ENCODE data around the gene AP1G2. TPM values are rescaled to one million over a fixed set of nuclear protein-coding genes. Genes with fewer than 3 reads are reported as not detected.

AP1G2 gene
- total RNA-seq, 1 experiment from 2014 or later: 155 TPM

DNA sequence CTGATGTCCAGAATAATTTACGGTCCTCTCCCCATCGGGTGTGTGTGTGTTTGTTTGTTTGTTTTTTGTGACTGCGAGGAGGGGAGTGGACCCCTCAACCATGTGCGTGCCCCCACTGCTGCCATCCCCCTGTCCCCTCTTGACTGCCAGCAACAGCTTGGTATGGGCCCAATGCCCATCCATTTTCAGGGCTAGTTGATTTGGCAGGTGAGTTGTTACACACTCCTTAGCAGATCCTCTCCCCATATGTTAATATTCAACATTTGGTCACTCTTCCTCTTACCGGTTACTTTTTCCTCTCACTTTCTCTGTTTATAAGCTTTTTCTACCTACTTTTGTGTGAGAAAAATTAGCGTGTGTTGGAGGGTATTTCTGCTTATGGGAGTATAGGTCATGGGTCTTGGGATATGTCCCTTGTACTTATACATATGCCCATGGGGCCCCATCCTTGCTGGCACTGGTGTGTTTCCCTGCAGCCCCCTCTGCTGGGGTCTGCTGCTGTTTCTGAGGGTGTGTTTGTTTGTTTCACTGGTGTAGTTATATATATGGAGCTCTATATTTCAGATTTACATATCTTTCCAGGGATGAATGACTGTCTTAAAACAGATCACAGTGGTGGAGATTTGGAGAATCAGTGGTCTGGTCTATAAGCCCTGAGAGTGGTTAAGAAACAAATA, 49.8 kb downstream of the AP1G2 start:
- Histone ChIP-seq H3K4me2 (ENCODE audit: low read length) (no peak overlapping the region), H4K20me1 (ENCODE audit: insufficient read depth) (no peaks in the 10 kb centered on the region), H2AFZ (ENCODE audit: low read depth, low read length, poor library complexity, severe bottlenecking) (no peak overlapping the region), H3K9me3 (ENCODE audit: control insufficient read depth in 1 of 2, insufficient read depth in 1 of 2, low read depth in 1 of 2, low read length in 2 of 2) (no peaks in the 10 kb centered on the region), H3K9ac (ENCODE audit: low read length) (no peak overlapping the region), H3K79me2 (ENCODE audit: insufficient read depth, low read length) (no peaks in the 10 kb centered on the region), H3K4me3 (replicated peaks in 1 of 2; ENCODE audit: low read depth in 1 of 2, low read length in 2 of 2) (no peak overlapping the region), H3K4me1 (ENCODE audit: control insufficient read depth in 1 of 2, insufficient read depth in 2 of 2, low read length in 2 of 2) (no peaks in the 10 kb centered on the region), H3K27ac (ENCODE audit: low read depth, low read length) (no peak overlapping the region), H3K27me3 (ENCODE audit: insufficient read depth, low read length) (no peaks in the 10 kb centered on the region), H3K36me3 (ENCODE audit: control insufficient read depth in 1 of 2, insufficient read depth in 2 of 2, low read length in 2 of 2) (no peaks in the 10 kb centered on the region; a peak in 1 of 4 replicates), H3K9me2 (ENCODE audit: insufficient read depth) (no peaks in the 10 kb centered on the region)
- RAD21 ChIA-PET (ENCODE audit: low non-redundant PET in 1 of 2, low total read pairs in 2 of 2, uncharacterized antibody in 2 of 2, unreplicated experiment in 2 of 2): no interaction called here
- BruUV-seq (replicated peaks): no TSS peak
- POLR2A ChIA-PET: no interaction called here
- intact Hi-C loops (cut with micrococcal nuclease): no loop called here
- DNase-seq (ENCODE audit: low read depth, low spot score) (no peak), ATAC-seq (no peak)
- CTCF ChIA-PET: no interaction called here
- TF ChIP-seq FOSL1 (IDR thresholded peaks at IDR 0.05; ENCODE audit: low read depth) (no peak), CEBPB (IDR thresholded peaks at IDR 0.05; ENCODE audit: low read depth) (no peak), JUND (IDR thresholded peaks at IDR 0.05) (no peak), ZNF274 (IDR thresholded peaks at IDR 0.05; ENCODE audit: low read depth, low read length) (no peak), TCF7L2 (IDR thresholded peaks at IDR 0.05; ENCODE audit: borderline replicate concordance, extremely low read depth, insufficient read depth, insufficient read length) (no peak), EZH2phosphoT487 (IDR thresholded peaks at IDR 0.05; ENCODE audit: borderline replicate concordance) (no peak), YY1 (IDR thresholded peaks at IDR 0.05; ENCODE audit: extremely low read depth, insufficient replicate concordance, low read depth, low read length) (no peak), RAD21 (IDR thresholded peaks at IDR 0.05; ENCODE audit: low read depth) (no peak), CBX3 (IDR thresholded peaks at IDR 0.05; ENCODE audit: low read depth) (no peak), EGR1 (IDR thresholded peaks at IDR 0.05; ENCODE audit: low read depth) (no peak), POLR2AphosphoS5 (IDR thresholded peaks at IDR 0.05; ENCODE audit: low read depth, low read length) (no peak), SRF (IDR thresholded peaks at IDR 0.05; ENCODE audit: low read depth) (no peak), ELF1 (IDR thresholded peaks at IDR 0.05; ENCODE audit: borderline replicate concordance, low read depth) (no peak), EZH2 (IDR thresholded peaks at IDR 0.05) (no peak), SIN3A (IDR thresholded peaks at IDR 0.05; ENCODE audit: low read depth) (no peak)
- TF ChIP-seq, protein P1, sequence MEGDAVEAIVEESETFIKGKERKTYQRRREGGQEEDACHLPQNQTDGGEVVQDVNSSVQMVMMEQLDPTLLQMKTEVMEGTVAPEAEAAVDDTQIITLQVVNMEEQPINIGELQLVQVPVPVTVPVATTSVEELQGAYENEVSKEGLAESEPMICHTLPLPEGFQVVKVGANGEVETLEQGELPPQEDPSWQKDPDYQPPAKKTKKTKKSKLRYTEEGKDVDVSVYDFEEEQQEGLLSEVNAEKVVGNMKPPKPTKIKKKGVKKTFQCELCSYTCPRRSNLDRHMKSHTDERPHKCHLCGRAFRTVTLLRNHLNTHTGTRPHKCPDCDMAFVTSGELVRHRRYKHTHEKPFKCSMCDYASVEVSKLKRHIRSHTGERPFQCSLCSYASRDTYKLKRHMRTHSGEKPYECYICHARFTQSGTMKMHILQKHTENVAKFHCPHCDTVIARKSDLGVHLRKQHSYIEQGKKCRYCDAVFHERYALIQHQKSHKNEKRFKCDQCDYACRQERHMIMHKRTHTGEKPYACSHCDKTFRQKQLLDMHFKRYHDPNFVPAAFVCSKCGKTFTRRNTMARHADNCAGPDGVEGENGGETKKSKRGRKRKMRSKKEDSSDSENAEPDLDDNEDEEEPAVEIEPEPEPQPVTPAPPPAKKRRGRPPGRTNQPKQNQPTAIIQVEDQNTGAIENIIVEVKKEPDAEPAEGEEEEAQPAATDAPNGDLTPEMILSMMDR (IDR thresholded peaks at IDR 0.05 in 2 of 3, conservative IDR thresholded peaks at IDR 0.05 in 1 of 3; ENCODE audit: borderline replicate concordance in 1 of 3, insufficient read depth in 1 of 3, low read depth in 2 of 3, low read length in 2 of 3): no peak
- TF ChIP-seq, protein P2, sequence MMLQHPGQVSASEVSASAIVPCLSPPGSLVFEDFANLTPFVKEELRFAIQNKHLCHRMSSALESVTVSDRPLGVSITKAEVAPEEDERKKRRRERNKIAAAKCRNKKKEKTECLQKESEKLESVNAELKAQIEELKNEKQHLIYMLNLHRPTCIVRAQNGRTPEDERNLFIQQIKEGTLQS (IDR thresholded peaks at IDR 0.05): no peak
- TF ChIP-seq, protein P3, sequence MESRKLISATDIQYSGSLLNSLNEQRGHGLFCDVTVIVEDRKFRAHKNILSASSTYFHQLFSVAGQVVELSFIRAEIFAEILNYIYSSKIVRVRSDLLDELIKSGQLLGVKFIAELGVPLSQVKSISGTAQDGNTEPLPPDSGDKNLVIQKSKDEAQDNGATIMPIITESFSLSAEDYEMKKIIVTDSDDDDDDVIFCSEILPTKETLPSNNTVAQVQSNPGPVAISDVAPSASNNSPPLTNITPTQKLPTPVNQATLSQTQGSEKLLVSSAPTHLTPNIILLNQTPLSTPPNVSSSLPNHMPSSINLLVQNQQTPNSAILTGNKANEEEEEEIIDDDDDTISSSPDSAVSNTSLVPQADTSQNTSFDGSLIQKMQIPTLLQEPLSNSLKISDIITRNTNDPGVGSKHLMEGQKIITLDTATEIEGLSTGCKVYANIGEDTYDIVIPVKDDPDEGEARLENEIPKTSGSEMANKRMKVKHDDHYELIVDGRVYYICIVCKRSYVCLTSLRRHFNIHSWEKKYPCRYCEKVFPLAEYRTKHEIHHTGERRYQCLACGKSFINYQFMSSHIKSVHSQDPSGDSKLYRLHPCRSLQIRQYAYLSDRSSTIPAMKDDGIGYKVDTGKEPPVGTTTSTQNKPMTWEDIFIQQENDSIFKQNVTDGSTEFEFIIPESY (IDR thresholded peaks at IDR 0.05; ENCODE audit: extremely low read depth, insufficient replicate concordance, low read length): no peak
- TF ChIP-seq, protein P4, sequence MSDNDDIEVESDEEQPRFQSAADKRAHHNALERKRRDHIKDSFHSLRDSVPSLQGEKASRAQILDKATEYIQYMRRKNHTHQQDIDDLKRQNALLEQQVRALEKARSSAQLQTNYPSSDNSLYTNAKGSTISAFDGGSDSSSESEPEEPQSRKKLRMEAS (IDR thresholded peaks at IDR 0.05): no peak
